ENCODE data around the gene DPH6.

The DPH6 gene

DNA sequence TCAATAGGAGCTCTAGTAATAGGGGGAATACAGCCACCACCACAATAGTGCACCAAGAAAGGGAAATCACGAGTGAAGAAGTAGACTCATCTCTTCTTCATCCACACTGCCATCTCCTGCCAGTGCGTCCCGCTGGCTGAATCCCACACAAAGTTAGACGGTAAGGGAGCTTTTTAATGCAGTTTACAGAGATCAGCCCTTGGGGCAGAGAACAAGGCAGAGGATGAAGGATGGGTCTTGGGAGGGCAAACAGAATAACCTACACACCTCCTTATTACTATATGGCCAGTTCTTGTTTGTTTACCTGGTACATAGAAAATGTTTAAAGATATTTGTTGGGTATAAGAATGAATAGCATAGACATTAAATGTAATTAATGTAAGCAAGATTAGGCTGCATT lies 11.0 kb upstream of the DPH6 start:
- POLR2A ChIA-PET = no interaction called here

DNA sequence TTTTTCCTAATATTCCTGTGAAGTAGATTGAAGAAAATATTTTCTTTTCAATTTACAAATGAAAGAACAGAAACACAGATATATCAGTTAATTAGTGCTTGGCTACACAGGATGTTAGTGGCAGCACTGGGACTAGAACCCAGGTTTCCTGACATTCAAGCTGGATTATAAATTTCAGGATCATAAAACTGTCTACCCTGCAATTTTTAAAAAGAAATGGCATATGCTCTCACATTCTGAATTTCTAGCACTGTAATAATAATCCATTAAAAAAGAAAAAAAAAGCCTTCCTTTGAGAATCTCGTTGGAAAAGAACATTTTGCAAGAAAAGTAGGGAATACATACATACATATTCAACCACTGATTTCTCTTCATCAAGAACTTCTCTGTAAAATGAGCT lies 9.3 kb upstream of the DPH6 start:
- CTCF ChIA-PET = interaction anchor here (1.2 kb wide), 1 partner anchor 12 kb away, joined by 4 read pairs; no protein-coding TSS in a partner anchor
- no peak for DNase-seq (ENCODE audit: extremely low spot score)
- POLR2A ChIA-PET = no interaction called here
- TF ChIP-seq, protein P1, sequence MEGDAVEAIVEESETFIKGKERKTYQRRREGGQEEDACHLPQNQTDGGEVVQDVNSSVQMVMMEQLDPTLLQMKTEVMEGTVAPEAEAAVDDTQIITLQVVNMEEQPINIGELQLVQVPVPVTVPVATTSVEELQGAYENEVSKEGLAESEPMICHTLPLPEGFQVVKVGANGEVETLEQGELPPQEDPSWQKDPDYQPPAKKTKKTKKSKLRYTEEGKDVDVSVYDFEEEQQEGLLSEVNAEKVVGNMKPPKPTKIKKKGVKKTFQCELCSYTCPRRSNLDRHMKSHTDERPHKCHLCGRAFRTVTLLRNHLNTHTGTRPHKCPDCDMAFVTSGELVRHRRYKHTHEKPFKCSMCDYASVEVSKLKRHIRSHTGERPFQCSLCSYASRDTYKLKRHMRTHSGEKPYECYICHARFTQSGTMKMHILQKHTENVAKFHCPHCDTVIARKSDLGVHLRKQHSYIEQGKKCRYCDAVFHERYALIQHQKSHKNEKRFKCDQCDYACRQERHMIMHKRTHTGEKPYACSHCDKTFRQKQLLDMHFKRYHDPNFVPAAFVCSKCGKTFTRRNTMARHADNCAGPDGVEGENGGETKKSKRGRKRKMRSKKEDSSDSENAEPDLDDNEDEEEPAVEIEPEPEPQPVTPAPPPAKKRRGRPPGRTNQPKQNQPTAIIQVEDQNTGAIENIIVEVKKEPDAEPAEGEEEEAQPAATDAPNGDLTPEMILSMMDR (IDR thresholded peaks at IDR 0.05; ENCODE audit: control extremely low read depth, extremely low read depth, low read depth, missing control alignments) = no peak

More for the DNA sequence above, 11.0 kb upstream of the DPH6 start:
- CTCF ChIA-PET = interaction anchor here (1.2 kb wide), 1 partner anchor 13 kb away, joined by 3 read pairs; no protein-coding TSS in a partner anchor
- TF ChIP-seq, protein P1 (IDR thresholded peaks at IDR 0.05; ENCODE audit: control extremely low read depth, extremely low read depth, low read depth, missing control alignments) = no peak
- no peak for DNase-seq (ENCODE audit: extremely low spot score)

DNA sequence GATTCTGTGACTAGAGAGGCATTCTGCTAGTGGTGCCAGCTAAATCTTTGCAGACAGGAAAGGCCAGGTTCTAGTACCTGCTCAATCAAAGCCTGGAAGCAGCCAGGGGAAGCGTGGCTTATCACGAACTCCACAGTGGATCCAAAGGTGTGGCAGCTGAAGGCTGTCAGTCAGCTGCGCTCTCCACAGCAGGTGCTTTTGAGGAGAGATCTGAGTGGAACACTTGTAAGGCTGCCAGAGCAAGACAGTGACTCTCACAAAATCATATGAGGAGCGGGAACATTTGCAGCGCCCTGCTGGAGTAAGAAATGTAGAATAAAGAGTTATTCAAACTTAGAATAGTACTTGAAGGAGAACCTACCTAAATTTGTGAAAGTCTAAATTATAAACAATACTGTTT lies 5.0 kb upstream of the DPH6 start:
- TF ChIP-seq, protein P1 (IDR thresholded peaks at IDR 0.05; ENCODE audit: control extremely low read depth, extremely low read depth, low read depth, missing control alignments) = no peak
- DNase-seq (ENCODE audit: extremely low spot score) = no peak
- CTCF ChIA-PET = no interaction called here
- POLR2A ChIA-PET = no interaction called here

DNA sequence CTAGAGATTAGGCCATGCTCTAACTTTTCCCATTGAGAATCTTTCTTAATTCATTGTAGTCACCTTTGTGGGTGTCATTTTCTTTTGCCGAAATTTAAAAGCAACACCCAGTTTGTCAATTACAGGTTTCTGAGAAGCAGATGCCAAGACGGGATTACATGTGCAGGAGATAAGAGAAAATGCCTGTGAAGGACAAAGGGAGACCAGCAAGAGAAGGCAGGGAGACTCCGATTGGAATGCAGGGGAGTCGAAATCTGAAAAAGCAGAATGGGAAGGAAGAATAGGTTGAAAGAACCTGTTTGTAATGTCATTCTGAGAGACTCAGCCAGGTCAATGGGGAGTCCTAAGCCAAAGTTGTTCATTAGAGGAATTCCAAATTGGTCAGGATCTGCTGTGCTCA lies 3.6 kb upstream of the DPH6 start:
- DNase-seq (ENCODE audit: extremely low spot score) = no peak
- ChIA-PET CTCF (no interaction called here), POLR2A (no interaction called here)
- TF ChIP-seq, protein P1 (IDR thresholded peaks at IDR 0.05; ENCODE audit: control extremely low read depth, extremely low read depth, low read depth, missing control alignments) = no peak

DNA sequence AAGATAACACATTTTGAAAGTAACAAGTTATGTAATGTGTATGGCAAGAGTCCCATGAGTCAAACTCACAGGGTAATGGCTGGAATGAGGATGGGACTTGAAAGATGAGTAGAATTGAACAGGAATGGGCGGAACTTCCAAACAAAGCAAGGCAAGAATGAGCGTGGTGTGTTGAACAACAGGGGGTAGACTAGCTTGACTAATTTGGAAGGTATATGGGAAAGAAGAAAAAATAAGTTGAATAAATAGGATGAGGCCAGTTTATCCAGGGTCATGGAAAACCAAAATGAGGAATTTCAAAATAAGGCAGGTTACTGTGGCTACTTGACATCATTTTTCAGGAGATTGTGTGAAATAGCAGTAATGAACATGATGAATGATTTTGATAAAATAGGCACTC lies 2.5 kb upstream of the DPH6 start:
- DNase-seq (ENCODE audit: extremely low spot score) = no peak
- TF ChIP-seq, protein P1 (IDR thresholded peaks at IDR 0.05; ENCODE audit: control extremely low read depth, extremely low read depth, low read depth, missing control alignments) = no peak
- CTCF ChIA-PET = no interaction called here
- POLR2A ChIA-PET = no interaction called here

DNA sequence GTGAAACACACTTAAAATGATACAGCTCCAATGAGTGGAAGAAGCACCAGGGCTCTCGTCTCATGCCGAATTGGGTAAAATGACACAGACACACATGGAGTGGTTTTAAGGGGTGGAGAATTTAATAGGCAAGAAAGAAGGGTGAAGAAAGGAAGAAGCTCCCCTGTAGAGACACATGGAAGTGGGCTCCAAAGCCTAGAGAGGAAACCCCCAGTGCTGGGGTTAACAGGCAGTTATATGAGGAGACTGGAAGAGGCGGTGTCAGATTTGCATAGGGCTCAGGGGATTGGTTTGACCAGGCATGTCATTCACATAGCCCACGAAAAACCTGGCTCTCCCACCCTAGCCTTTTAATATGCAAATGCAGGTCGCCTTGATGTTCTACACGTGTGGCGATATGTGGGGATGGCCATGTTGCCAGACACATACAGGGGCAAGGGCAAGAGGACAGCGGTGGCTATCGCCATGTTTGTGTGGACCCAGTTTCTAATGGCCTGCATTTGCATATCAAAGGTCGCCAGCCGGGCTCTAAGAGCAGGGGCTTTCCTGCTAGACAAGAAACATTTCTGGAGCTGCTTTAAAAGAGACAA lies 1.9 kb upstream of the DPH6 start:
- TF ChIP-seq, protein P1 (IDR thresholded peaks at IDR 0.05; ENCODE audit: control extremely low read depth, extremely low read depth, low read depth, missing control alignments) = no peak
- ChIA-PET CTCF (interaction anchor here (0.9 to 1.1 kb wide), 2 partner anchors 10 to 158 kb away, joined by 3 read pairs; no protein-coding TSS in a partner anchor), POLR2A (no interaction called here)
- DNase-seq (ENCODE audit: extremely low spot score) = no peak
